H1 (cell line): Measurements from ENCODE around the gene DVL2. TPM values are rescaled to one million over a fixed set of nuclear protein-coding genes. Genes with fewer than 3 reads are reported as not detected.
A peak's percentile ranks its signal among the peaks of the same experiment; 100 is the strongest.

Experiments
- BACH1 ChIP-seq: IDR thresholded peaks from 2 replicates; pipeline ENCODE4 v1.6.1; 2012; ENCODE audit warnings: low read length, improper control_type of control experiment
- BCL11A ChIP-seq, 2 experiments: IDR thresholded peaks; one replicate each; pipeline ENCODE4 v1.6.1; 2011; ENCODE audit warnings: low read depth in 2 of 2, low read length in 2 of 2, mild to moderate bottlenecking in 2 of 2
- BRCA1 ChIP-seq: IDR thresholded peaks from 2 replicates; pipeline ENCODE4 v1.6.1; 2012; ENCODE audit warnings: low read depth, low read length, improper control_type of control experiment
- CBX8 ChIP-seq: fragments of 300-800, 300-1000 bp; sonication (generic); IDR thresholded peaks from 2 replicates; pipeline ENCODE4 v1.7.1; 2016; ENCODE audit warnings: low read depth, low read length, borderline replicate concordance
- CHD1 ChIP-seq: IDR thresholded peaks from 2 replicates; pipeline ENCODE4 v1.6.1; 2012; ENCODE audit warnings: low read depth, low read length, improper control_type of control experiment
- CHD2 ChIP-seq: IDR thresholded peaks from 2 replicates; pipeline ENCODE4 v1.6.1; 2012; ENCODE audit warnings: low read length, improper control_type of control experiment
- EGR1 ChIP-seq: IDR thresholded peaks from 2 replicates; pipeline ENCODE4 v1.6.1; 2011; ENCODE audit warnings: low read depth, low read length, borderline replicate concordance
- HDAC2 ChIP-seq, 2 experiments: fragments of 300-600 bp in 1 of 2; sonication (generic) in 1 of 2; IDR thresholded peaks; 2 replicates each; pipeline ENCODE4 v1.6.1; 2011 to 2012; ENCODE audit warnings: low read depth in 2 of 2, low read length in 2 of 2, mild to moderate bottlenecking in 2 of 2, moderate library complexity in 2 of 2, borderline replicate concordance in 1 of 2, inconsistent platforms in 1 of 2
- HDAC6 ChIP-seq: IDR thresholded peaks from one replicate; pipeline ENCODE4 v1.7.1; 2012; ENCODE audit warnings: low read depth, mild to moderate bottlenecking, inconsistent platforms, low read length, moderate library complexity
- KDM1A ChIP-seq: fragments of 200-600, 300-600 bp; sonication (generic); IDR thresholded peaks from 2 replicates; pipeline ENCODE4 v1.7.1; 2016; ENCODE audit warnings: mild to moderate bottlenecking, low read length, borderline replicate concordance
- KDM5A ChIP-seq: fragments of 200-600 bp; IDR thresholded peaks from 2 replicates; pipeline ENCODE4 v1.7.1; 2012; ENCODE audit warnings: mild to moderate bottlenecking, low read length, inconsistent platforms, mixed read lengths
- NANOG ChIP-seq: IDR thresholded peaks from 2 replicates; pipeline ENCODE4 v1.6.1; 2011; ENCODE audit warnings: low read length, low read depth, mild to moderate bottlenecking, inconsistent platforms; ENCODE audit not compliant: insufficient read depth, poor library complexity, severe bottlenecking
- POLR2A ChIP-seq, 2 experiments: IDR thresholded peaks; 1 replicate in 1 of 2; 2 replicates in 1 of 2; pipeline ENCODE4 v1.6.1; 2011; ENCODE audit warnings: low read depth in 2 of 2, low read length in 2 of 2, mild to moderate bottlenecking in 2 of 2; ENCODE audit errors: control extremely low read depth in 1 of 2
- POLR2AphosphoS5 ChIP-seq: IDR thresholded peaks from 2 replicates; pipeline ENCODE4 v1.6.1; 2011; ENCODE audit warnings: low read depth, low read length
- POU5F1 ChIP-seq: IDR thresholded peaks from 2 replicates; pipeline ENCODE4 v1.6.1; 2011; ENCODE audit warnings: low read depth, mild to moderate bottlenecking, low read length, moderate library complexity
- SAP30 ChIP-seq: fragments of 300-600 bp; sonication (generic); IDR thresholded peaks from 2 replicates; pipeline ENCODE4 v1.7.1; 2012; ENCODE audit warnings: low read length, moderate library complexity, mild to moderate bottlenecking, inconsistent platforms; ENCODE audit not compliant: insufficient read depth, insufficient replicate concordance
- SIX5 ChIP-seq: IDR thresholded peaks from 2 replicates; pipeline ENCODE4 v1.6.1; 2011; ENCODE audit warnings: mild to moderate bottlenecking, low read depth, low read length
- SUZ12 ChIP-seq: fragments of 200-600 bp; sonication (generic); IDR thresholded peaks from 2 replicates; pipeline ENCODE4 v1.6.1; 2012; ENCODE audit warnings: mild to moderate bottlenecking, inconsistent platforms, low read length, moderate library complexity, mixed read lengths
- TAF7 ChIP-seq: optimal IDR thresholded peaks from 2 replicates; pipeline ENCODE3; 2011; ENCODE audit warnings: low read depth, mild to moderate bottlenecking, inconsistent platforms, low read length, moderate library complexity, borderline replicate concordance
- TCF12 ChIP-seq: IDR thresholded peaks from 2 replicates; pipeline ENCODE4 v1.6.1; 2011; ENCODE audit warnings: low read depth, mild to moderate bottlenecking, low read length
- polyA plus RNA-seq, 7 experiments: library from polyadenylated mRNA; depleted of rRNA in 3 of 7; stranded (reverse) in 5 of 7; unstranded in 2 of 7; fragments of >200 nt in 5 of 7; fragments of 200-250 nt in 2 of 7; gene quantifications; 1 replicate in 5 of 7; 2 replicates in 1 of 7; 4 replicates in 1 of 7; pipeline versions ENCODE4 v1.2.1 to v1.2.3, GENCODE V29; 2011 to 2013; ENCODE audit warnings: missing spikeins in 2 of 7, mixed read lengths in 2 of 7
- total RNA-seq: library from RNA; stranded (reverse); fragmentation: NEBNext Ultra II Directional; extraction: Animal tissue kit (Norgen Biotek cat#: 25700); gene quantifications from 2 replicates; pipeline ENCODE4 v1.2.1, GENCODE V29; 2021

Gene DVL2
- total and polyA plus RNA-seq, 2 of the 8 experiments (the other 6 are each of a cell fraction or from before 2014, with no cell fraction given) = 19.0 to 59.6 TPM

DNA sequence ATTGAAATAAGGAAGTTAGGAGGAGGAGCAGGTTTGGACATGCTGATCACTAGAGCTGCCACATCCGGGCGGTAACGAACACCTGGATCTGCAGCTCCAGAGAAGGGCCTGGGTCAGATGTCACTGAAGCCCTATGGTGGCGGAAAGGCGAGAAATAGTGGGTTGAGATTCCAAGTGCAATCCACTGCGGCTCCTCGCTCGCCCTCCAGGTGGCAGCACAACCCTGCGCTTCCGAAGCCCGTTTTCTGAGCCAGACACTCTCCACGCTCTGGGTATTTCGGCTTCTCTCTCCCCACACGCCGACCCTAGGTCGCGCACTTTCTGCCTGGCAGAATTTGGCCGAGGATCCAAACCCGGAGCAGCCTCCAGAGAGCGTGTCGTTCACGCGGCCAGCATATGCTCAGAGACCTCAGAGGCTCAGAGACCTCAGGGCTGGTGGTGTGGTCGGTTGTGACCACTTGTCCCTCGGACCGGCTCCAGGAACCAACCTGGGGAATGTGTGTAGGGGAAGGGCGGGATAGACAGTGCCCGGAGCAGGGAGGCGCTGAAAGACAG, 46.3 kb upstream of the DVL2 start (continued):
- TF ChIP-seq BCL11A (IDR thresholded peaks at IDR 0.05; ENCODE audit: low read depth in 2 of 2, low read length in 2 of 2) (no peak), KDM1A (no peak), NANOG (no peak), HDAC6 (no peak), BACH1 (peak; percentile 80), TCF12 (peak; percentile 38; the same call in 1 of the 2 replicates), BRCA1 (no peak), HDAC2 (IDR thresholded peaks at IDR 0.05; ENCODE audit: borderline replicate concordance in 1 of 2, low read depth in 2 of 2, low read length in 2 of 2) (peak; percentile 42 to 96; a peak in 2 of 4 replicates), CHD1 (no peak), POLR2AphosphoS5 (peak; percentile 45), CHD2 (peak; percentile 61; the same call in 1 of the 2 replicates), CBX8 (no peak), EGR1 (no peak), POU5F1 (no peak), SIX5 (no peak), POLR2A (IDR thresholded peaks at IDR 0.05; ENCODE audit: control extremely low read depth in 1 of 2, low read depth in 2 of 2, low read length in 2 of 2) (peak in 1 of 2 experiments; percentile 79; a peak in 2 of 3 replicates), TAF7 (no peak), SAP30 (no peak), SUZ12 (no peak), KDM5A (no peak)
- TF ChIP-seq, all 59 proteins: peak for 22
